ENCODE measurements around the gene DLK2. TPM values are rescaled to one million over a fixed set of nuclear protein-coding genes. Genes with fewer than 3 reads are reported as not detected.
A peak's percentile ranks its signal among the peaks of the same experiment; 100 is the strongest.
"Not testable (repeated sequence)": the region's sequence is repeated elsewhere in the genome, so short reads cannot be mapped to it uniquely, and the experiment has no call there.

DLK2 gene
- total RNA-seq = under 1 TPM; 0.27 to 0.28 TPM
- long read RNA-seq = 0 reads

GRCh38 chr6:43455531-43456428 lies at the start of gene DLK2:
TSS of gene DLK2 (minus strand) at chr6:43455548. CDS start at chr6:43454825, 723 bp downstream.
- DNase-seq = peak in 1 of 2 donors; percentile 46
- intact Hi-C loops (cut with DNase I, micrococcal nuclease) = loop anchor here in 1 of 2 donors (10.0 kb wide), 1 partner anchor 49 kb away; no protein-coding TSS in a partner anchor

GRCh38 chr6:43503443-43503842 lies 48.1 kb upstream of the DLK2 start:
- no peak for DNase-seq
- intact Hi-C loops (cut with DNase I, micrococcal nuclease) = loop anchor here (10.0 kb wide), 2 partner anchors 49 to 239 kb away; partner anchors contain the start of gene DLK2 (in 1 of the 2)
- no peak for ATAC-seq

More at GRCh38 chr6:43455531-43456428, at the start of gene DLK2:
- peak; percentile 52 for ATAC-seq

GRCh38 chr6:43502666-43503065 lies 47.3 kb upstream of the DLK2 start:
- intact Hi-C loops (cut with DNase I, micrococcal nuclease) = loop anchor here (10.0 kb wide), 2 partner anchors 48 to 238 kb away; partner anchors contain the start of gene DLK2 (in 1 of the 2)
- no peak for ATAC-seq

GRCh38 chr6:43500921-43501320 lies 45.6 kb upstream of the DLK2 start:
- DNase-seq = no peak
- ATAC-seq = no peak
- intact Hi-C loops (cut with DNase I, micrococcal nuclease) = loop anchor here (10.0 kb wide), 2 partner anchors 46 to 236 kb away; partner anchors contain the start of gene DLK2 (in 1 of the 2)

More at GRCh38 chr6:43502666-43503065, 47.3 kb upstream of the DLK2 start:
- DNase-seq = no peak

- intact Hi-C loops (cut with DNase I, micrococcal nuclease) = loop anchor here in 1 of 2 donors (5.0 kb wide), 1 partner anchor 47 kb away; no protein-coding TSS in a partner anchor
- DNase-seq (no peak), ATAC-seq (no peak)
These were observed 43.9 kb upstream of the DLK2 start for GRCh38 chr6:43499028-43499815.

- intact Hi-C loops (cut with DNase I, micrococcal nuclease) = loop anchor here in 1 of 2 donors (5.0 kb wide), 1 partner anchor 46 kb away; no protein-coding TSS in a partner anchor
- DNase-seq, ATAC-seq: not testable (repeated sequence)
These were observed 42.9 kb upstream of the DLK2 start for GRCh38 chr6:43498291-43498690.

- ATAC-seq (no peak), DNase-seq (no peak)
- intact Hi-C loops (cut with DNase I, micrococcal nuclease) = loop anchor here in 1 of 2 donors (5.0 kb wide), 1 partner anchor 45 kb away; no protein-coding TSS in a partner anchor
These were observed 42.3 kb upstream of the DLK2 start for GRCh38 chr6:43497689-43498088.

- intact Hi-C loops (cut with DNase I, micrococcal nuclease) = loop anchor here in 1 of 2 donors (5.0 kb wide), 1 partner anchor 45 kb away; no protein-coding TSS in a partner anchor
- no peak for DNase-seq
- no peak for ATAC-seq
These were observed 41.7 kb upstream of the DLK2 start for GRCh38 chr6:43497129-43497396.

GRCh38 chr6:43496370-43497128 lies 41.2 kb upstream of the DLK2 start:
- ATAC-seq = peak; percentile 23
- DNase-seq = no peak
- intact Hi-C loops (cut with DNase I, micrococcal nuclease) = loop anchor here in 1 of 2 donors (5.0 kb wide), 1 partner anchor 44 kb away; no protein-coding TSS in a partner anchor

GRCh38 chr6:43495409-43495941 lies 40.1 kb upstream of the DLK2 start:
- ATAC-seq = peak; percentile 88
- DNase-seq = no peak
- intact Hi-C loops (cut with DNase I, micrococcal nuclease) = loop anchor here in 1 of 2 donors (5.0 kb wide), 1 partner anchor 43 kb away; no protein-coding TSS in a partner anchor

- ATAC-seq = no peak
- DNase-seq = no peak
- intact Hi-C loops (cut with DNase I, micrococcal nuclease) = loop anchor here in 1 of 2 donors (5.0 kb wide), 1 partner anchor 42 kb away; no protein-coding TSS in a partner anchor
These were observed 39.4 kb upstream of the DLK2 start for GRCh38 chr6:43494766-43495165.

- intact Hi-C loops (cut with DNase I, micrococcal nuclease) = no loop called here
- DNase-seq (no peak), ATAC-seq (no peak)
These were observed 39.0 kb upstream of the DLK2 start for GRCh38 chr6:43494321-43494720.

GRCh38 chr6:43493833-43494232 lies 38.5 kb upstream of the DLK2 start:
- DNase-seq (no peak), ATAC-seq (no peak)
- intact Hi-C loops (cut with DNase I, micrococcal nuclease) = no loop called here

GRCh38 chr6:43493230-43493629 lies 37.9 kb upstream of the DLK2 start:
- no peak for ATAC-seq
- intact Hi-C loops (cut with DNase I, micrococcal nuclease) = no loop called here
- DNase-seq = no peak

GRCh38 chr6:43492673-43493072 lies 37.3 kb upstream of the DLK2 start:
- intact Hi-C loops (cut with DNase I, micrococcal nuclease) = no loop called here
- no peak for ATAC-seq

GRCh38 chr6:43491750-43492661 lies 36.7 kb upstream of the DLK2 start:
- ATAC-seq = peak; percentile 70

More at GRCh38 chr6:43492673-43493072, 37.3 kb upstream of the DLK2 start:
- no peak for DNase-seq

GRCh38 chr6:43490523-43490939 lies 35.2 kb upstream of the DLK2 start:
- DNase-seq (no peak), ATAC-seq (no peak)
- intact Hi-C loops (cut with DNase I, micrococcal nuclease) = no loop called here

More at GRCh38 chr6:43491750-43492661, 36.7 kb upstream of the DLK2 start:
- intact Hi-C loops (cut with DNase I, micrococcal nuclease) = no loop called here
- DNase-seq = peak in 1 of 2 donors; percentile 70
